ENCODE data around the gene KCNE1.
A peak's percentile ranks its signal among the peaks of the same experiment; 100 is the strongest.
"Not testable (repeated sequence)": the region's sequence is repeated elsewhere in the genome, so short reads cannot be mapped to it uniquely, and the experiment has no call there.

Gene KCNE1

GRCh38 chr21:34510148-34511142 lies 1.6 kb downstream of the KCNE1 start:
- DNase-seq = peak; percentile 59

- DNase-seq = no peak
Observed at GRCh38 chr21:34509151-34509550, 2.9 kb downstream of the KCNE1 start.

- DNase-seq = no peak
Observed at GRCh38 chr21:34504595-34504994, 7.4 kb downstream of the KCNE1 start.

- no peak for DNase-seq
Observed at GRCh38 chr21:34502480-34503106, 9.4 kb downstream of the KCNE1 start.

- no peak for DNase-seq
Observed at GRCh38 chr21:34501716-34502115, 10.3 kb downstream of the KCNE1 start.

- DNase-seq = no peak
Observed at GRCh38 chr21:34500191-34500590, 11.8 kb downstream of the KCNE1 start.

- DNase-seq = no peak
Observed at GRCh38 chr21:34499116-34499515, 12.9 kb downstream of the KCNE1 start.

- DNase-seq = no peak
Observed at GRCh38 chr21:34498623-34499022, 13.4 kb downstream of the KCNE1 start.

GRCh38 chr21:34483854-34484253 lies 28.2 kb downstream of the KCNE1 start:
- not testable (repeated sequence) for DNase-seq

GRCh38 chr21:34483435-34483834 lies 28.6 kb downstream of the KCNE1 start:
- DNase-seq = not testable (repeated sequence)

GRCh38 chr21:34467333-34467732 lies 44.7 kb downstream of the KCNE1 start:
- DNase-seq = not testable (repeated sequence)

GRCh38 chr21:34459426-34459825 lies 52.6 kb downstream of the KCNE1 start:
- DNase-seq = not testable (repeated sequence)

GRCh38 chr21:34458266-34458665 lies 53.7 kb downstream of the KCNE1 start:
- DNase-seq = not testable (repeated sequence)

- DNase-seq = not testable (repeated sequence)
Observed at GRCh38 chr21:34456180-34456579, 55.8 kb downstream of the KCNE1 start.

- not testable (repeated sequence) for DNase-seq
Observed at GRCh38 chr21:34455628-34456027, 56.4 kb downstream of the KCNE1 start.

- not testable (repeated sequence) for DNase-seq
Observed at GRCh38 chr21:34447018-34447417, 65.0 kb downstream of the KCNE1 start.

GRCh38 chr21:34443486-34443885 lies 68.5 kb downstream of the KCNE1 start:
- DNase-seq = not testable (repeated sequence)

GRCh38 chr21:34429710-34430109 lies 82.3 kb downstream of the KCNE1 start:
- DNase-seq = not testable (repeated sequence)

GRCh38 chr21:34428441-34428840 lies 83.6 kb downstream of the KCNE1 start:
- not testable (repeated sequence) for DNase-seq

GRCh38 chr21:34427339-34427738 lies 84.7 kb downstream of the KCNE1 start:
- not testable (repeated sequence) for DNase-seq

- not testable (repeated sequence) for DNase-seq
Observed at GRCh38 chr21:34423805-34424204, 88.2 kb downstream of the KCNE1 start, which contains the start of gene SMIM34. TSS of gene SMIM34 (minus strand) at chr21:34423951. CDS start at chr21:34423839, 112 bp downstream.

GRCh38 chr21:34417448-34418077 lies 94.4 kb downstream of the KCNE1 start:
- DNase-seq = not testable (repeated sequence)

- DNase-seq = not testable (repeated sequence)
Observed at GRCh38 chr21:34407294-34407693, 104.7 kb downstream of the KCNE1 start.
